HEK293 (cell line): Measurements from ENCODE around the gene TNNI3K.

Experiments used
- CTCF ChIA-PET: fragments of 350-600 bp; formaldehyde crosslinking; extraction: SDS; loops from one replicate; lab custom pipeline; 2021; ENCODE audit warnings: antibody characterized with exemption; lab: Yijun Ruan, JAX
- POLR2A ChIA-PET: fragments of 300-600 bp; formaldehyde crosslinking; extraction: SDS; loops from one replicate; lab custom pipeline; 2020; ENCODE audit warnings: antibody characterized with exemption, inconsistent platforms; lab: Yijun Ruan, JAX
- H3K27ac ChIP-seq: fragments of 200-500 bp; sonication (Bioruptor generic); 2 replicates; pipeline ENCODE4 v1.5.1; 2014; ENCODE audit warnings: low read depth, low read length, control low read depth, inconsistent platforms; ENCODE audit errors: extremely low read depth
- H3K36me3 ChIP-seq, 2 experiments: fragments of 200-500 bp in 1 of 2; sonication (Bioruptor generic) in 1 of 2; 1 replicate in 1 of 2; 2 replicates in 1 of 2; pipeline ENCODE4 v1.5.1; 2014 to 2017; ENCODE audit warnings: inconsistent platforms in 2 of 2, low read length in 2 of 2; ENCODE audit not compliant: control insufficient read depth in 2 of 2, insufficient read depth in 1 of 2
- H3K4me1 ChIP-seq: fragments of 200-500 bp; sonication (Bioruptor generic); 2 replicates; pipeline ENCODE4 v1.5.1; 2014; ENCODE audit warnings: mild to moderate bottlenecking, low read length, inconsistent platforms; ENCODE audit not compliant: control insufficient read depth, insufficient read depth
- H3K4me3 ChIP-seq: 2 replicates; pipeline ENCODE4 v1.5.1; 2011; ENCODE audit warnings: low read depth, mild to moderate bottlenecking, control low read depth, low read length, moderate library complexity
- H3K9me3 ChIP-seq: fragments of 200-500 bp; sonication (Bioruptor generic); 2 replicates; pipeline ENCODE4 v1.5.1; 2014; ENCODE audit warnings: low read depth, low read length, inconsistent platforms; ENCODE audit not compliant: control insufficient read depth, insufficient read depth
- YY2 ChIP-seq: fragments of 450-650 bp; formaldehyde crosslinking; IDR thresholded peaks from 2 replicates; pipeline ENCODE4 v1.5.1; 2016; ENCODE audit warnings: missing biosample characterization, missing genetic modification characterization
- ZNF140 ChIP-seq: fragments of 450-650 bp; formaldehyde crosslinking; IDR thresholded peaks from 2 replicates; pipeline ENCODE4 v1.5.1; 2016; ENCODE audit warnings: missing biosample characterization, missing genetic modification characterization
- ZNF398 ChIP-seq: fragments of 450-650 bp; formaldehyde crosslinking; IDR thresholded peaks from 2 replicates; pipeline ENCODE4 v1.5.1; 2017; ENCODE audit warnings: missing biosample characterization, missing genetic modification characterization
- ZNF433 ChIP-seq: fragments of 450-650 bp; formaldehyde crosslinking; IDR thresholded peaks from 2 replicates; pipeline ENCODE4 v1.5.1; 2016; ENCODE audit warnings: missing biosample characterization, missing genetic modification characterization, low read depth
- ZNF596 ChIP-seq: fragments of 450-650 bp; IDR thresholded peaks from 2 replicates; pipeline ENCODE4 v1.5.0; 2018; ENCODE audit warnings: missing biosample characterization, mild to moderate bottlenecking, missing genetic modification characterization, moderate library complexity
- TF ChIP-seq, protein P1 (sequence below): fragments of 450-650 bp; formaldehyde crosslinking; IDR thresholded peaks from 2 replicates; pipeline ENCODE4 v1.5.1; 2016; ENCODE audit warnings: missing biosample characterization, missing genetic modification characterization

Gene TNNI3K

GRCh38 chr1:74590288-74590687 lies 355.1 kb downstream of the TNNI3K start (continued):
- no peak for TF ChIP-seq YY2
- TF ChIP-seq ZNF140 (tag by site-specific recombination) = no peak
- TF ChIP-seq, protein P1, sequence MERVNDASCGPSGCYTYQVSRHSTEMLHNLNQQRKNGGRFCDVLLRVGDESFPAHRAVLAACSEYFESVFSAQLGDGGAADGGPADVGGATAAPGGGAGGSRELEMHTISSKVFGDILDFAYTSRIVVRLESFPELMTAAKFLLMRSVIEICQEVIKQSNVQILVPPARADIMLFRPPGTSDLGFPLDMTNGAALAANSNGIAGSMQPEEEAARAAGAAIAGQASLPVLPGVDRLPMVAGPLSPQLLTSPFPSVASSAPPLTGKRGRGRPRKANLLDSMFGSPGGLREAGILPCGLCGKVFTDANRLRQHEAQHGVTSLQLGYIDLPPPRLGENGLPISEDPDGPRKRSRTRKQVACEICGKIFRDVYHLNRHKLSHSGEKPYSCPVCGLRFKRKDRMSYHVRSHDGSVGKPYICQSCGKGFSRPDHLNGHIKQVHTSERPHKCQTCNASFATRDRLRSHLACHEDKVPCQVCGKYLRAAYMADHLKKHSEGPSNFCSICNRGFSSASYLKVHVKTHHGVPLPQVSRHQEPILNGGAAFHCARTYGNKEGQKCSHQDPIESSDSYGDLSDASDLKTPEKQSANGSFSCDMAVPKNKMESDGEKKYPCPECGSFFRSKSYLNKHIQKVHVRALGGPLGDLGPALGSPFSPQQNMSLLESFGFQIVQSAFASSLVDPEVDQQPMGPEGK (tag by site-specific recombination) = no peak

DNA sequence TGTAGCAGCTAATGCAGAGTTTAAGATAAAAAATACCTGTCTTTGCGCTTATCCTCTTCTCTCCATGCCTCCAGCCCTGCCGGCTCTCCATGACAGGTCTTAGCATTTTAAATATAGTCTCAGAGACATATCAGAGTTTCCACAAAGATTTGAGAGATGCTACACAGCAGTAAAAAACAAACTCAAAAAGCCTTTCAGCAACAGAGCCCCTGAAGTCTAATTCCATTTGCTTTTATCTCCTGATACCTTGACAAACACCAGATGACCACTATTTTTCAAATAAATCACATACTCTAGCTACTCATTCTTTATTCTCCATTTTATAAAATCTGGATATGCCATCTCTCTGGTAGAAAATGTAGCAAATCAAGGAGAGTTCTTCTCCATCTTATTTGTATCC lies 356.8 kb downstream of the TNNI3K start:
- ChIA-PET POLR2A (no interaction called here), CTCF (interaction anchor here (1.2 kb wide), 1 partner anchor 142 kb away, joined by 3 read pairs; no protein-coding TSS in a partner anchor)
- Histone ChIP-seq H3K4me1 (no peaks in the 10 kb centered on the region), H3K27ac (no peak overlapping the region), H3K9me3 (no peaks in the 10 kb centered on the region), H3K36me3 (no peaks in the 10 kb centered on the region), H3K4me3 (no peak overlapping the region)
- TF ChIP-seq ZNF596 (tag by site-specific recombination) (no peak), ZNF433 (tag by site-specific recombination) (no peak)

- H3K27ac ChIP-seq = no peak overlapping the region
- POLR2A ChIA-PET = no interaction called here
- H3K4me1 ChIP-seq = no peaks in the 10 kb centered on the region
- H3K36me3 ChIP-seq = no peaks in the 10 kb centered on the region
- no peaks in the 10 kb centered on the region for H3K9me3 ChIP-seq
- CTCF ChIA-PET = no interaction called here
- no peak for TF ChIP-seq ZNF398
- no peak overlapping the region for H3K4me3 ChIP-seq
Observed at GRCh38 chr1:74592580-74593355, 357.6 kb downstream of the TNNI3K start.
